ENCODE data around the gene FAM98C. TPM values are rescaled to one million over a fixed set of nuclear protein-coding genes. Genes with fewer than 3 reads are reported as not detected.

The FAM98C gene
- total RNA-seq, 6 donors from 2014 or later = 16.0 to 75.4 (median 24.2) TPM

DNA sequence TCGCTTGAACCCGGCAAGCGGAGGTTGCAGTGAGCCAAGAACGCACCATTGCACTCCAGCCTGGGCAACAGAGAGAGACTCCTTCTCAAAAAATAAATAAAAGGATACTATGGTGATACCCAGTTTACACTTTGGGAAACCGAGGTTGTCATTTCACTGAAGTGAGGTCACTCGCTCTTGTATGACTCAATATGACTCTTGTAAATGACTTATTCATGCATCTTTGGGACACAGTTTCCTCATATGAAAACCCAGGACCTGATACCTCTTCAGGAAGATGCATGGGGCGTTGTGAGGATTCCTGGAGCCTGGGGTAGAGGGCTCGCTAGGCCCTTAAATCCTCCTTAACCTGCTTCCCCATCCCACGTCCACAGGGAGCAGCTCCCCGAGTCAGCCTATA, 24.0 kb upstream of the FAM98C start:
- ATAC-seq (ENCODE audit: low FRiP score in 2 of 2) = no peak
- DNase-seq = no peak
- Histone ChIP-seq H3K27me3 (no peaks in the 10 kb centered on the region), H3K9me3 (no peaks in the 10 kb centered on the region), H3K4me1 (peaks cover 20 to 29% (median 21%) of the 10 kb centered on the region in 4 donors), H3K27ac (no peak overlapping the region), H3K4me3 (no peak overlapping the region), H3K36me3 (peaks cover 17 to 76% (median 65%) of the 10 kb centered on the region in 4 donors)
- 88 to 97% methylated on average over 10 of the region's 10 CpGs for WGBS, 2 donors
- TF ChIP-seq POLR2AphosphoS5 (IDR thresholded peaks at IDR 0.05) (no peak), POLR2A (IDR thresholded peaks at IDR 0.05) (no peak), EP300 (IDR thresholded peaks at IDR 0.05) (no peak)
- TF ChIP-seq, protein P1, sequence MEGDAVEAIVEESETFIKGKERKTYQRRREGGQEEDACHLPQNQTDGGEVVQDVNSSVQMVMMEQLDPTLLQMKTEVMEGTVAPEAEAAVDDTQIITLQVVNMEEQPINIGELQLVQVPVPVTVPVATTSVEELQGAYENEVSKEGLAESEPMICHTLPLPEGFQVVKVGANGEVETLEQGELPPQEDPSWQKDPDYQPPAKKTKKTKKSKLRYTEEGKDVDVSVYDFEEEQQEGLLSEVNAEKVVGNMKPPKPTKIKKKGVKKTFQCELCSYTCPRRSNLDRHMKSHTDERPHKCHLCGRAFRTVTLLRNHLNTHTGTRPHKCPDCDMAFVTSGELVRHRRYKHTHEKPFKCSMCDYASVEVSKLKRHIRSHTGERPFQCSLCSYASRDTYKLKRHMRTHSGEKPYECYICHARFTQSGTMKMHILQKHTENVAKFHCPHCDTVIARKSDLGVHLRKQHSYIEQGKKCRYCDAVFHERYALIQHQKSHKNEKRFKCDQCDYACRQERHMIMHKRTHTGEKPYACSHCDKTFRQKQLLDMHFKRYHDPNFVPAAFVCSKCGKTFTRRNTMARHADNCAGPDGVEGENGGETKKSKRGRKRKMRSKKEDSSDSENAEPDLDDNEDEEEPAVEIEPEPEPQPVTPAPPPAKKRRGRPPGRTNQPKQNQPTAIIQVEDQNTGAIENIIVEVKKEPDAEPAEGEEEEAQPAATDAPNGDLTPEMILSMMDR (IDR thresholded peaks at IDR 0.05) = no peak

- peaks cover 17 to 92% (median 73%) of the 10 kb centered on the region in 4 donors for H3K36me3 ChIP-seq
- no peaks in the 10 kb centered on the region for H3K27me3 ChIP-seq
- WGBS, 2 donors = 91 to 96% methylated on average over 9 of the region's 9 CpGs
- TF ChIP-seq POLR2AphosphoS5 (IDR thresholded peaks at IDR 0.05) (no peak), EP300 (IDR thresholded peaks at IDR 0.05) (no peak), POLR2A (IDR thresholded peaks at IDR 0.05) (no peak)
- TF ChIP-seq, protein P1 (IDR thresholded peaks at IDR 0.05) = no peak
- H3K27ac ChIP-seq = no peak overlapping the region
- no peak for DNase-seq
- no peak overlapping the region for H3K4me3 ChIP-seq
- peaks cover 10 to 22% (median 13%) of the 10 kb centered on the region in 4 donors for H3K4me1 ChIP-seq
- no peak for ATAC-seq (ENCODE audit: low FRiP score in 2 of 2)
- no peaks in the 10 kb centered on the region for H3K9me3 ChIP-seq
Observed at GRCh38 chr19:38381138-38381537, 21.8 kb upstream of the FAM98C start.

DNA sequence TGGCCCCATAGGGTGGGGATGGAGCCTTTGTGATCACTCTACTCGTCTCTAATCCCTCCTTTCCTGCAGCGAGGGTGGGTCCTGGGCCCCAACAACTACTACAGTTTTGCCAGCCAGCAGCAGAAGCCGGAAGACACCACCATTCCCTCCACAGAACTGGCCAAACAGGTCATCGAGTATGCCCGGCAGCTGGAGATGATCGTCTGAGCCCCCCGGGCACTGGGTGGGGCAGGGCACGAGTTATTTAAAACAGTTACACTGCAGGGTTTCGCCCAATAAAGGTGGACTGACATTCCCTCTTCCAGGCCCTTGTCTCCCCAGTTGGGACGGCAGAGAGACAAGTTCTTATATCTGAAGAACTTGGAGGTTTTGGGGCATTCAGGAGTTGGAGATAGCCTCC, 19.7 kb upstream of the FAM98C start:
- Histone ChIP-seq H3K27me3 (peaks cover 0 to 5% (median 0%) of the 10 kb centered on the region in 4 donors), H3K9me3 (no peaks in the 10 kb centered on the region), H3K4me1 (peaks cover 20 to 28% (median 23%) of the 10 kb centered on the region in 4 donors), H3K4me3 (no peak overlapping the region), H3K36me3 (peaks cover 17 to 72% (median 60%) of the 10 kb centered on the region in 4 donors), H3K27ac (no peak overlapping the region)
- 82 to 98% methylated on average over 4 to 10 of the region's 10 CpGs for WGBS, 2 donors
- TF ChIP-seq, protein P1 (IDR thresholded peaks at IDR 0.05) = no peak
- TF ChIP-seq POLR2A (IDR thresholded peaks at IDR 0.05) (no peak), EP300 (IDR thresholded peaks at IDR 0.05) (no peak), POLR2AphosphoS5 (IDR thresholded peaks at IDR 0.05) (no peak)
- DNase-seq (no peak), ATAC-seq (ENCODE audit: low FRiP score in 2 of 2) (no peak)

- peaks cover 17 to 68% (median 58%) of the 10 kb centered on the region in 4 donors for H3K36me3 ChIP-seq
- H3K4me3 ChIP-seq = no peak overlapping the region
- DNase-seq = no peak
- no peak for ATAC-seq (ENCODE audit: low FRiP score in 2 of 2)
- no peaks in the 10 kb centered on the region for H3K9me3 ChIP-seq
- peaks cover 0 to 11% (median under 1%) of the 10 kb centered on the region in 4 donors for H3K27me3 ChIP-seq
- no peak overlapping the region for H3K27ac ChIP-seq
- TF ChIP-seq, protein P1 (IDR thresholded peaks at IDR 0.05) = no peak
- TF ChIP-seq POLR2AphosphoS5 (IDR thresholded peaks at IDR 0.05) = no peak
- TF ChIP-seq POLR2A (IDR thresholded peaks at IDR 0.05) = no peak
- no peak for TF ChIP-seq EP300 (IDR thresholded peaks at IDR 0.05)
- WGBS, 2 donors = 94 to 100% methylated on average over 2 of the region's 2 CpGs
- peaks cover 26 to 33% (median 29%) of the 10 kb centered on the region in 4 donors for H3K4me1 ChIP-seq
Observed at GRCh38 chr19:38383743-38384142, 19.1 kb upstream of the FAM98C start.

Data from upper lobe of left lung (tissue), 6 donors.